Measurements from ENCODE around the gene ERCC6L2.

DNA sequence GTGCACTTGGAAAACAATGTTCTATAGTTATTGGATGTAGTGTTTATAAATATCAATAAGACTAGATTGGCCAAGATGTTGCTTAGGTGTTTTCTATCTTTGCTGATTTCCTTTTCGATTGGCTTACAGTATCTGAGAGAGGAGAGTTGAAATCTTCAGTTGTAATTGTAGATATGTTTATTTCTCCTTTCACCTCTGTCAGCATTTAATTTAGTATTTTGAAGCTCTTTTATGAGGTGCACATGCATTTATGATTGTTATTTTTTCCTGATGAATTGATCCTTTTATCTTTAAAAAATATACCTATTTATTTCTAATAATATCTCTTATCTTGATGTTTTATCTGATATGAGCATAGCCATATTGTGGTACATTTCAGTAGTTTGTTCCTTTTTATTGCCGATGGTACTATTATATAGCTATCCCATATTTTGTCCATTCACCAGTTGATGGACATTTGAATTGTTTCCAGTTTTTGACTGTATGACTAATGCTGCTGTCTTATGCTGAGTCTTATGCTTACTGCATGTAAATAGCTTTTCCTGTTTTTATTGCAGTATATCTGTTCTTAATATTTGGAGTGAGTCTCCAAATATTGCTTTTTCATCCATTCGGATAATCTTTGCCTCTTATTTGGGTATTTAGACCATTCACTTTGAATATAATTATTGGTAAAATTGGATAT, 34.7 kb downstream of the ERCC6L2 start:
- no peak for TF ChIP-seq POLR2A (IDR thresholded peaks at IDR 0.05; ENCODE audit: borderline replicate concordance, extremely low read depth, insufficient read depth, insufficient read length)
- no peak for TF ChIP-seq YY1 (IDR thresholded peaks at IDR 0.05; ENCODE audit: extremely low read depth, insufficient replicate concordance, low read depth, low read length)
- no peak for TF ChIP-seq SIN3A (IDR thresholded peaks at IDR 0.05; ENCODE audit: low read depth)
- TF ChIP-seq EZH2phosphoT487 (IDR thresholded peaks at IDR 0.05; ENCODE audit: borderline replicate concordance), result no peak
- TF ChIP-seq, protein P1, sequence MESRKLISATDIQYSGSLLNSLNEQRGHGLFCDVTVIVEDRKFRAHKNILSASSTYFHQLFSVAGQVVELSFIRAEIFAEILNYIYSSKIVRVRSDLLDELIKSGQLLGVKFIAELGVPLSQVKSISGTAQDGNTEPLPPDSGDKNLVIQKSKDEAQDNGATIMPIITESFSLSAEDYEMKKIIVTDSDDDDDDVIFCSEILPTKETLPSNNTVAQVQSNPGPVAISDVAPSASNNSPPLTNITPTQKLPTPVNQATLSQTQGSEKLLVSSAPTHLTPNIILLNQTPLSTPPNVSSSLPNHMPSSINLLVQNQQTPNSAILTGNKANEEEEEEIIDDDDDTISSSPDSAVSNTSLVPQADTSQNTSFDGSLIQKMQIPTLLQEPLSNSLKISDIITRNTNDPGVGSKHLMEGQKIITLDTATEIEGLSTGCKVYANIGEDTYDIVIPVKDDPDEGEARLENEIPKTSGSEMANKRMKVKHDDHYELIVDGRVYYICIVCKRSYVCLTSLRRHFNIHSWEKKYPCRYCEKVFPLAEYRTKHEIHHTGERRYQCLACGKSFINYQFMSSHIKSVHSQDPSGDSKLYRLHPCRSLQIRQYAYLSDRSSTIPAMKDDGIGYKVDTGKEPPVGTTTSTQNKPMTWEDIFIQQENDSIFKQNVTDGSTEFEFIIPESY (IDR thresholded peaks at IDR 0.05; ENCODE audit: extremely low read depth, insufficient replicate concordance, low read length), result no peak
- TF ChIP-seq, protein P2, sequence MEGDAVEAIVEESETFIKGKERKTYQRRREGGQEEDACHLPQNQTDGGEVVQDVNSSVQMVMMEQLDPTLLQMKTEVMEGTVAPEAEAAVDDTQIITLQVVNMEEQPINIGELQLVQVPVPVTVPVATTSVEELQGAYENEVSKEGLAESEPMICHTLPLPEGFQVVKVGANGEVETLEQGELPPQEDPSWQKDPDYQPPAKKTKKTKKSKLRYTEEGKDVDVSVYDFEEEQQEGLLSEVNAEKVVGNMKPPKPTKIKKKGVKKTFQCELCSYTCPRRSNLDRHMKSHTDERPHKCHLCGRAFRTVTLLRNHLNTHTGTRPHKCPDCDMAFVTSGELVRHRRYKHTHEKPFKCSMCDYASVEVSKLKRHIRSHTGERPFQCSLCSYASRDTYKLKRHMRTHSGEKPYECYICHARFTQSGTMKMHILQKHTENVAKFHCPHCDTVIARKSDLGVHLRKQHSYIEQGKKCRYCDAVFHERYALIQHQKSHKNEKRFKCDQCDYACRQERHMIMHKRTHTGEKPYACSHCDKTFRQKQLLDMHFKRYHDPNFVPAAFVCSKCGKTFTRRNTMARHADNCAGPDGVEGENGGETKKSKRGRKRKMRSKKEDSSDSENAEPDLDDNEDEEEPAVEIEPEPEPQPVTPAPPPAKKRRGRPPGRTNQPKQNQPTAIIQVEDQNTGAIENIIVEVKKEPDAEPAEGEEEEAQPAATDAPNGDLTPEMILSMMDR (IDR thresholded peaks at IDR 0.05 in 2 of 3, conservative IDR thresholded peaks at IDR 0.05 in 1 of 3; ENCODE audit: borderline replicate concordance in 1 of 3, insufficient read depth in 1 of 3, low read depth in 2 of 3, low read length in 2 of 3), result no peak
- TF ChIP-seq JUND (IDR thresholded peaks at IDR 0.05), result no peak
- TF ChIP-seq, protein P3, sequence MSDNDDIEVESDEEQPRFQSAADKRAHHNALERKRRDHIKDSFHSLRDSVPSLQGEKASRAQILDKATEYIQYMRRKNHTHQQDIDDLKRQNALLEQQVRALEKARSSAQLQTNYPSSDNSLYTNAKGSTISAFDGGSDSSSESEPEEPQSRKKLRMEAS (IDR thresholded peaks at IDR 0.05), result no peak
- no peak for TF ChIP-seq POLR2AphosphoS5 (IDR thresholded peaks at IDR 0.05; ENCODE audit: low read depth, low read length)
- no peak for TF ChIP-seq RAD21 (IDR thresholded peaks at IDR 0.05; ENCODE audit: low read depth)
- TF ChIP-seq EZH2 (IDR thresholded peaks at IDR 0.05), result no peak
